Epithelial cell of esophagus (primary cell): ENCODE data around the gene C16orf96.

ENCODE experiments used
- DNase-seq: peaks from one replicate; pipeline ENCODE4 v3.0.0; 2010; ENCODE audit warnings: low read depth
- H3K4me3 ChIP-seq: 2 replicates; pipeline ENCODE4 v1.5.1; 2011; ENCODE audit warnings: mild to moderate bottlenecking, low read length, control low read depth
- TF ChIP-seq, protein P1 (sequence below): IDR thresholded peaks from 2 replicates; pipeline ENCODE4 v1.5.1; 2011; ENCODE audit warnings: low read depth, mild to moderate bottlenecking, low read length, control low read depth, inconsistent platforms; ENCODE audit not compliant: insufficient read depth; ENCODE audit errors: missing control alignments

C16orf96 gene

DNA sequence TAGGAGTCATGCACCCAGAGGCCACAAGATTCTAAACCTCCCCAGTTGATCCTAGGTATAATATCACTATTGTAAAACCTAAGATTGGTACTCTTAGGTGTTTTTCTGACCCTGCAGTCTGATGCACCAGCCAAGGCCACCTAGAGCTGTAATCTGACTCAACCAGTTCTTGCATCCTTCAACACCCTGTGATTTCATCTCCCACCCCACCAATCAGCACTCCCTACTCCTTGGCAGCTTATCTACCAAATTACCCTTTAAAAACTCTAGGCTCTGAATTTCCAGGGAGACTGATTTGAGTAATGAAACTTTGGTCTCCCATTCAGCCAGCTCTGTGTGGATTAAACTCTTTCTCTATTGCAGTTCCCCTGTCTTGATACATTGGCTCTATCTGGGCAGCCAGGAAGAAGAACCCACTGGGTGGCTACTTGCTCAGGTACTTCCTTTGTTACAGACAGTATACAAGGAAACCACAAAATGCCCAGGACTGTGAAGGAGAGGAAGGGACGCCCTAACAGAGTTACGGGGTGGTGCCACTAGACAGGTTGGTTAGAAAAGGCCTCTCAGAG lies 16.3 kb upstream of the C16orf96 start:
- H3K4me3 ChIP-seq: no peak overlapping the region
- TF ChIP-seq, protein P1, sequence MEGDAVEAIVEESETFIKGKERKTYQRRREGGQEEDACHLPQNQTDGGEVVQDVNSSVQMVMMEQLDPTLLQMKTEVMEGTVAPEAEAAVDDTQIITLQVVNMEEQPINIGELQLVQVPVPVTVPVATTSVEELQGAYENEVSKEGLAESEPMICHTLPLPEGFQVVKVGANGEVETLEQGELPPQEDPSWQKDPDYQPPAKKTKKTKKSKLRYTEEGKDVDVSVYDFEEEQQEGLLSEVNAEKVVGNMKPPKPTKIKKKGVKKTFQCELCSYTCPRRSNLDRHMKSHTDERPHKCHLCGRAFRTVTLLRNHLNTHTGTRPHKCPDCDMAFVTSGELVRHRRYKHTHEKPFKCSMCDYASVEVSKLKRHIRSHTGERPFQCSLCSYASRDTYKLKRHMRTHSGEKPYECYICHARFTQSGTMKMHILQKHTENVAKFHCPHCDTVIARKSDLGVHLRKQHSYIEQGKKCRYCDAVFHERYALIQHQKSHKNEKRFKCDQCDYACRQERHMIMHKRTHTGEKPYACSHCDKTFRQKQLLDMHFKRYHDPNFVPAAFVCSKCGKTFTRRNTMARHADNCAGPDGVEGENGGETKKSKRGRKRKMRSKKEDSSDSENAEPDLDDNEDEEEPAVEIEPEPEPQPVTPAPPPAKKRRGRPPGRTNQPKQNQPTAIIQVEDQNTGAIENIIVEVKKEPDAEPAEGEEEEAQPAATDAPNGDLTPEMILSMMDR: no peak
- DNase-seq: no peak

DNA sequence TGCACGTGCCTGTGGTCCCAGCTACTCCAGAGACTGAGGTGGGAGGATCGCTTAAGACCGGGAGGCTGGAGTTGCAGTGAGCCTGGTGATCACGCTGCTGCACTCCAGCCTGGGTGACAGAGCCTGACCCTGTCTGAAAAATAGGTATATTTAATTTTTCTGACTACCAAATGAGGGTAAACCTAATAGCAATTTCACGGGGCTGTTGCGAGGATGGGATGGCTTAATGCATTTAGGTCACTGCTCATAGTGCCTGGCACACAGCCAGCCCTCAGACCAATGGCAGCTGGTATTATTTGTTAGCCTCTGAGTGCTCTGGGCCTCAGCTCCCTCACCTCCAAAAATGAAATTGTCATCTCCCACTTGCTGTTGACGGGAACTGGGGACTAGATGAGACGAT lies 11.7 kb upstream of the C16orf96 start:
- H3K4me3 ChIP-seq: no peak overlapping the region
- no peak for DNase-seq
- TF ChIP-seq, protein P1: no peak

- TF ChIP-seq, protein P1: no peak
- no peak overlapping the region for H3K4me3 ChIP-seq
- DNase-seq: no peak
Measured at GRCh38 chr16:4548124-4548523, 8.0 kb upstream of the C16orf96 start.

DNA sequence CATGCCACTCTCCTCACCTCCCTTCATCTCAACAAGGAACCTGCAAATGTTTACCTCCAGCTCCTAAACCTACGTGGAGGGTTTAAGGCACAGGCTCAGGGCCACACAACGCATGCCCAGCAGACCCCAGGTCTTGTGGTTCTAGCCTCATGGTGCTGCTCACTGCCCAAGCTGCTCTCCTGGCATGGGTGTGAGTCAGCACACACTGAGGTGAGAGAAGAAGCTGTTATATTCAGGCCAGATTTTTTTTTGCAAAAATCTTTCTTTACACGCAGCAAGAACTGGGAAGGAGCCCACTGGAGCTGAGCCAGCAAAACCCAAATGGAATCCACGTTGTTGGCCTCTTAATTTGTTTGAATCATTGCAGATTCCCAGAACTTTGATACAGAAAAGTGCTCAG lies 5.5 kb upstream of the C16orf96 start:
- no peak overlapping the region for H3K4me3 ChIP-seq
- TF ChIP-seq, protein P1: no peak
- no peak for DNase-seq

- no peak overlapping the region for H3K4me3 ChIP-seq
- DNase-seq: no peak
- TF ChIP-seq, protein P1: no peak
Measured at GRCh38 chr16:4552541-4552940, 3.6 kb upstream of the C16orf96 start.

DNA sequence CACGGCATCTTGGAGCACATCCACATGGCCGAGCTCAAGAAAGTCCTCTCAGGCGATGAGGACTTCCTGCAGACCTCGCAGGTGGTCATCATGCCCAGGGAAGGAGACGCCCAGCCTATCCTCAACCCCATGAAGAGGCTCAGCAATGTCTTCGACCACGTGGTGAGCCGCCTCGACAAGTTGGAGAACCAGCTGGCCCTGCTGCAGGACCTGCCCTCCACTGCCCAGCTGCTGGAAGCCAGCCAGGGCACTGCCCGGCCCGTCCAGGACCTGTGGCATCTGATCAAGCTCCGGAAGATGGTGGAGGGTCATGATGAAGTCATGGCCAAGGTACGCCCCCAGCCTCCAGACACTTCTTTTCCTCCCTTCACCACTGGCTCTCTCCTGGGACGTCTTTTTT lies 440 bp downstream of the C16orf96 start:
- no peak overlapping the region for H3K4me3 ChIP-seq
- DNase-seq: no peak
- TF ChIP-seq, protein P1: no peak

DNA sequence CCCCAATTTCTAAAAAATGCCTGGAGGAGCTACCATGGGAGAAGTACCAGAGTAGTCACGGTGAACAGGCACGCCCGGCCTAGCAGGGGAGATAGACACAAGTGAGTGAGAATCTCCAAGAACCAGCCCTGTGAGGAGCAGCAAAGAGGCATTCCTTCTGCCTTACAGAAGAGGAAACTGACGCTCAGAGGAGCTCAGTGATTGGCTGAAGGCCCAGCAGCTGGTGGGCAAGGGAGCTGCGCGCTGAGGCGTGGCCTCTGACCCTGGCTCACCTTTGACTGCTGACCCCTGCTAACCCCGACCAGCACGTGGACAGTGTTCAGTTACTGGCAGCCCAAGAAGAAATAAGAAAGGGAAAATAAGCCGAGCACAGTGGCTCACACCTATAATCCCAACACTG lies 1.8 kb downstream of the C16orf96 start:
- H3K4me3 ChIP-seq: no peak overlapping the region
- TF ChIP-seq, protein P1: no peak
- no peak for DNase-seq
